Fibroblast of mammary gland (primary cell): ENCODE measurements around the gene MPV17L2.

Experiments
- DNase-seq: peaks from one replicate; pipeline ENCODE4 v3.0.0-alpha.2; 2010; ENCODE audit warnings: low read depth
- H3K4me3 ChIP-seq: 2 replicates; pipeline ENCODE4 v1.5.1; 2011; ENCODE audit warnings: low read depth, mild to moderate bottlenecking, low read length, moderate library complexity; ENCODE audit not compliant: control insufficient read depth
- CTCF ChIP-seq: conservative IDR thresholded peaks from 2 replicates; pipeline ENCODE4 v1.5.1; 2011; ENCODE audit warnings: low read depth, low read length, inconsistent platforms; ENCODE audit not compliant: control insufficient read depth, insufficient read depth

The MPV17L2 gene

GRCh38 chr19:18218159-18218558 is 25.1 kb downstream of the MPV17L2 start:
- H3K4me3 ChIP-seq, result no peak overlapping the region
- no peak for TF ChIP-seq CTCF
- no peak for DNase-seq

GRCh38 chr19:18218600-18218999 is 25.6 kb downstream of the MPV17L2 start:
- no peak for TF ChIP-seq CTCF
- no peak overlapping the region for H3K4me3 ChIP-seq
- DNase-seq, result no peak

- H3K4me3 ChIP-seq, result no peak overlapping the region
- no peak for TF ChIP-seq CTCF
- no peak for DNase-seq
These were observed 27.1 kb downstream of the MPV17L2 start for GRCh38 chr19:18219911-18220631.

GRCh38 chr19:18220632-18221275 is 27.7 kb downstream of the MPV17L2 start:
- TF ChIP-seq CTCF, result no peak

GRCh38 chr19:18221815-18222725 is 29.1 kb downstream of the MPV17L2 start:
- DNase-seq, result no peak
- TF ChIP-seq CTCF, result no peak
- H3K4me3 ChIP-seq, result no peak overlapping the region

More at GRCh38 chr19:18220632-18221275, 27.7 kb downstream of the MPV17L2 start:
- DNase-seq, result no peak
- no peak overlapping the region for H3K4me3 ChIP-seq

- peak overlapping the region; percentile 46 for H3K4me3 ChIP-seq
- no peak for TF ChIP-seq CTCF
- no peak for DNase-seq
These were observed 31.0 kb downstream of the MPV17L2 start for GRCh38 chr19:18223860-18224524.
